Measurements from ENCODE around the gene GLP1R. TPM values are rescaled to one million over a fixed set of nuclear protein-coding genes. Genes with fewer than 3 reads are reported as not detected.

GLP1R gene
- total and polyA plus RNA-seq, 2 of the 4 experiments (the other 2 are of a cell fraction), result not detected

DNA sequence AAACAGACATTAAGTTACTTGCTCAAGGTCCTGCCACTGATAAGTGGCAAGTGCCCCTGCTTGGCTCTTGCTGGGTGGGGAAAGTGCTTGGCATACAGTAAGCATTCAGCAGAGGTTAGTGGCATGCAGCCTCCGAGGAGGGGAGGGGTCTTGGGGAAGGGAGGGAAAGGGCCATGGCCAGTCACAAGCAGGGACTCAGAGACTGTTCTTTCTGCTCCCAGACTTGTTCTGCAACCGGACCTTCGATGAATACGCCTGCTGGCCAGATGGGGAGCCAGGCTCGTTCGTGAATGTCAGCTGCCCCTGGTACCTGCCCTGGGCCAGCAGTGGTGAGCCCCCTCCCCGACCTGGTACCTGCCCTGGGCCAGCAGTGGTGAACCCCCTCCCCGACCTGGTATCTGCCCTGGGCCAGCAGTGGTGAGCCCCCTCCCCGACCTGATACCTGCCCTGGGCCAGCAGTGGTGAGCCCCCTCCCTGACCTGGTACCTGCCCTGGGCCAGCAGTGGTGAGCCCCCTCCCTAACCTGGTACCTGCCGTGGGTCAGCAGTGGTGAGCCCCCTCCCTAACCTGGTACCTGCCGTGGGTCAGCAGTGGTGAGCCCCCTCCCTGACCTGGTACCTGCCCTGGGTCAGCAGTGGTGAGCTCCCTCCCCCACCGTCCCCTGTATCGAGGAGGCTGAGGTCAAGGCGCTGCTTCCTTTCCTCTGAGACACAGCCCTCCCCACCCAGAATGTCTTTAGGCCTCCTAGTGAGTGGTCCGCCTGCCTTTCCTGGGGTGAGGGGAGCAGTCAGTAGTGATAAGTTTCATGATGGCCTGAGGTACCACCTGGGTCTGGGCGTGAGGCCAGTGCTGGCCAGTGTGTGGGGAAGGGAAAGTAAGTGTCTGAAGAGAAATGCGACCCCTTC, 8.9 kb downstream of the GLP1R start (continued):
- TF ChIP-seq FOS (IDR thresholded peaks at IDR 0.05; ENCODE audit: low read depth, low read length), result no peak

DNA sequence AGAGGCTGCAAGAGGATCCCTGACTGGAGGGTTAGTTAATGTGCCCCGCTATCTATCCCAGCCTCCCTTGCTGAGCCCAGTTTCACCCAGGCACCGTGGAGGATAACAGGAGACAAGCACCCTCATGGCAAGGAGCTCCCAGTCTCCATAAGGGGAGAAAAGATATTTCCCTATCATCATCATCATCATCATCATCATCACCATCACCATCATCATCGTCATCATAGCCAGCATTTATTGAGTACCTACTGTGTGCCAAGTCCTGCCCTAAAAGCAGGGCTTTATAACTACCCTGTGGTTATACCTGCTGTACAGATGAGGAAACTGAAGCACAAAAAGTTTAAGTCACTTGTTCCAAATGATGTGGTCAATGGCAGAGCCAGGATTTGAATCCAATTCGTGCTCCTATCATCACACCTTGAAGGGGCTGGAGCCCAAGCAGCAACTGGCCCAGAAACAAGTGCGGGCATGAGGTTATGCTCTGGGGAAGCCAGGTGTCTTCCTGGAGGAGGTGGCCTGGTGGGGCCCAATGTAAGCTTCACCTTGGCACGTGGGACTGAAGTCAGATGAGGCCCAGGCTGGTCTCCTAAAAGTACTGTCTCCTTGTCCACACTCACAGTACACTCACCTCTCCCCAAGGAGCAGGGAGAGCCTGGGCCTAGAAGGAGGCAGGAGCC, 10.0 kb downstream of the GLP1R start:
- no peak overlapping the region for H3K14ac ChIP-seq (replicated peaks; ENCODE audit: low read depth, low read length)
- H3K4me3 ChIP-seq (ENCODE audit: insufficient read depth, low read depth, low read length), result no peak overlapping the region
- peak overlapping the region; percentile 42 for H2AK9ac ChIP-seq (replicated peaks; ENCODE audit: low read depth, low read length, poor library complexity)
- H2BK20ac ChIP-seq (ENCODE audit: low read depth, low read length), result no peak overlapping the region
- no peak overlapping the region for H4K91ac ChIP-seq (ENCODE audit: insufficient read depth, low read depth, low read length)
- H3K36me3 ChIP-seq (ENCODE audit: control insufficient read depth, insufficient read depth, low read length), result no peaks in the 10 kb centered on the region
- no peaks in the 10 kb centered on the region for H3K79me1 ChIP-seq (ENCODE audit: low read depth in 1 of 2, low read length in 2 of 2)
- dilution Hi-C loops (cut with HindIII; ENCODE audit: low sequenced_read_pairs, unreplicated experiment) (no loop called here), in situ Hi-C loops (cut with MboI; ENCODE audit: low sequenced_read_pairs) (no loop called here), intact Hi-C loops (cut with micrococcal nuclease) (no loop called here)
- POLR2A ChIA-PET (ENCODE audit: unreplicated experiment), result no interaction called here
- no peak overlapping the region for H3K23ac ChIP-seq (ENCODE audit: low read depth, low read length)
- H3K9ac ChIP-seq (ENCODE audit: low read depth, low read length), result no peak overlapping the region
- no peak for TF ChIP-seq RCOR1 (IDR thresholded peaks at IDR 0.05; ENCODE audit: insufficient replicate concordance, low read length)
- TF ChIP-seq MAFK (IDR thresholded peaks at IDR 0.05; ENCODE audit: low read depth, low read length), result no peak
- TF ChIP-seq BHLHE40 (IDR thresholded peaks at IDR 0.05; ENCODE audit: low read depth, low read length), result no peak
- no peak for TF ChIP-seq SMC3 (IDR thresholded peaks at IDR 0.05; ENCODE audit: low read depth, low read length)
- TF ChIP-seq, protein P1, sequence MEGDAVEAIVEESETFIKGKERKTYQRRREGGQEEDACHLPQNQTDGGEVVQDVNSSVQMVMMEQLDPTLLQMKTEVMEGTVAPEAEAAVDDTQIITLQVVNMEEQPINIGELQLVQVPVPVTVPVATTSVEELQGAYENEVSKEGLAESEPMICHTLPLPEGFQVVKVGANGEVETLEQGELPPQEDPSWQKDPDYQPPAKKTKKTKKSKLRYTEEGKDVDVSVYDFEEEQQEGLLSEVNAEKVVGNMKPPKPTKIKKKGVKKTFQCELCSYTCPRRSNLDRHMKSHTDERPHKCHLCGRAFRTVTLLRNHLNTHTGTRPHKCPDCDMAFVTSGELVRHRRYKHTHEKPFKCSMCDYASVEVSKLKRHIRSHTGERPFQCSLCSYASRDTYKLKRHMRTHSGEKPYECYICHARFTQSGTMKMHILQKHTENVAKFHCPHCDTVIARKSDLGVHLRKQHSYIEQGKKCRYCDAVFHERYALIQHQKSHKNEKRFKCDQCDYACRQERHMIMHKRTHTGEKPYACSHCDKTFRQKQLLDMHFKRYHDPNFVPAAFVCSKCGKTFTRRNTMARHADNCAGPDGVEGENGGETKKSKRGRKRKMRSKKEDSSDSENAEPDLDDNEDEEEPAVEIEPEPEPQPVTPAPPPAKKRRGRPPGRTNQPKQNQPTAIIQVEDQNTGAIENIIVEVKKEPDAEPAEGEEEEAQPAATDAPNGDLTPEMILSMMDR (conservative IDR thresholded peaks at IDR 0.05; ENCODE audit: low read depth, low read length), result no peak
- TF ChIP-seq FOS (IDR thresholded peaks at IDR 0.05; ENCODE audit: low read depth, low read length), result no peak
- no peak for TF ChIP-seq RAD21 (IDR thresholded peaks at IDR 0.05; ENCODE audit: low read length)
- no peak for TF ChIP-seq MAZ (IDR thresholded peaks at IDR 0.05; ENCODE audit: borderline replicate concordance, low read depth, low read length)
- TF ChIP-seq CEBPB (IDR thresholded peaks at IDR 0.05; ENCODE audit: low read depth, low read length), result no peak
- TF ChIP-seq NFE2L2 (IDR thresholded peaks at IDR 0.05; ENCODE audit: low read depth, low read length), result no peak
- TF ChIP-seq, protein P2, sequence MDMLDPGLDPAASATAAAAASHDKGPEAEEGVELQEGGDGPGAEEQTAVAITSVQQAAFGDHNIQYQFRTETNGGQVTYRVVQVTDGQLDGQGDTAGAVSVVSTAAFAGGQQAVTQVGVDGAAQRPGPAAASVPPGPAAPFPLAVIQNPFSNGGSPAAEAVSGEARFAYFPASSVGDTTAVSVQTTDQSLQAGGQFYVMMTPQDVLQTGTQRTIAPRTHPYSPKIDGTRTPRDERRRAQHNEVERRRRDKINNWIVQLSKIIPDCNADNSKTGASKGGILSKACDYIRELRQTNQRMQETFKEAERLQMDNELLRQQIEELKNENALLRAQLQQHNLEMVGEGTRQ (IDR thresholded peaks at IDR 0.05; ENCODE audit: low read depth, low read length), result no peak
- TF ChIP-seq RFX5 (IDR thresholded peaks at IDR 0.05; ENCODE audit: low read depth, low read length), result no peak
- TF ChIP-seq CHD1 (IDR thresholded peaks at IDR 0.05; ENCODE audit: low read depth, low read length), result no peak
- H2AK5ac ChIP-seq (ENCODE audit: low read depth, low read length), result no peak overlapping the region
- H3K4ac ChIP-seq (ENCODE audit: low read depth, low read length), result no peak overlapping the region
- no peak overlapping the region for H2BK5ac ChIP-seq (ENCODE audit: low read depth, low read length, poor library complexity, severe bottlenecking)
- no CpG with 5 or more reads among the region's 6 CpGs for WGBS, 2 experiments (ENCODE audit: extremely low coverage in 2 of 2, insufficient read length in 1 of 2)
- peaks cover 13% of the 10 kb centered on the region for H3K27me3 ChIP-seq (ENCODE audit: control insufficient read depth, insufficient read depth, low read length)
- no peak overlapping the region for H4K5ac ChIP-seq (ENCODE audit: low read depth, low read length)
- H4K20me1 ChIP-seq (ENCODE audit: insufficient read depth, low read length), result no peaks in the 10 kb centered on the region
- H4K8ac ChIP-seq (ENCODE audit: low read depth in 2 of 2, low read length in 2 of 2), result no peak overlapping the region
- no peaks in the 10 kb centered on the region for H3K9me3 ChIP-seq (ENCODE audit: control insufficient read depth, insufficient read depth, low read length)
- no peak overlapping the region for H3K4me2 ChIP-seq (ENCODE audit: low read depth, low read length)
- H3K27ac ChIP-seq (ENCODE audit: insufficient read depth, low read length), result no peak overlapping the region
- H3K18ac ChIP-seq (ENCODE audit: low read depth, low read length), result no peak overlapping the region
- no peak overlapping the region for H2BK15ac ChIP-seq (ENCODE audit: low read depth, low read length)
- no peak overlapping the region for H3K56ac ChIP-seq (ENCODE audit: extremely low read depth, insufficient read depth, low read length)
- CTCF ChIA-PET, result no interaction called here
- no peaks in the 10 kb centered on the region for H3K4me1 ChIP-seq (ENCODE audit: control insufficient read depth, insufficient read depth, low read length)
- no peak for DNase-seq
- no peaks in the 10 kb centered on the region for H3K9me1 ChIP-seq (ENCODE audit: insufficient read depth, low read length)
- H2AFZ ChIP-seq (replicated peaks; ENCODE audit: low read length, poor library complexity), result no peak overlapping the region
- ATAC-seq (ENCODE audit: low read depth), result no peak
- BruUV-seq (replicated peaks), result no TSS peak
- no peak overlapping the region for H2BK120ac ChIP-seq (ENCODE audit: low read depth, low read length)
